GM10266 (cell line): ENCODE data around the gene SLC12A8.

Source experiments
- DNase-seq: peaks from one replicate; pipeline ENCODE4 v3.0.0; 2012; ENCODE audit errors: extremely low spot score
- TF ChIP-seq, protein P1 (sequence below): IDR thresholded peaks from 2 replicates; pipeline ENCODE4 v1.5.1; 2012; ENCODE audit warnings: mild to moderate bottlenecking, low read depth; ENCODE audit not compliant: control insufficient read depth, insufficient read depth; ENCODE audit errors: missing control alignments

The SLC12A8 gene

DNA sequence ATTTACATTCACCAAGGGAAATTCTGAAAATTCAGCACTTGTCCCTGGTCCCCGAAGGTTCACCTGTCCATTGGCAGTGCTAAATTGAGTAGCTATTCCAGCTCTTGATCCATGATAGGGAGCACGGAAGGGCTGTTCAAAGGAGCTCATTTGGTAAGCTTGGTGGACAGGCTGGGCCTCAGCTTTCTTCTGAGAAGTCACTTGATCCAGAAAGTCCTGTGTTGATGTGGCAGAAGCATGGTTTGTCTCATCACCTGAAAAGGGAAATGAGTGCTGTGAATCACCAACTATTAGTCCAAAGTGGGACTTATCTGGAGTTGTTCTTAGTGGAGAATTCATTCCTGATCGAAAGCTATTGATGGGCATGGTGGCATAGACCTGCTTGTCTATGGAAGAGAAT is 19.9 kb upstream of the SLC12A8 start:
- no peak for DNase-seq
- TF ChIP-seq, protein P1, sequence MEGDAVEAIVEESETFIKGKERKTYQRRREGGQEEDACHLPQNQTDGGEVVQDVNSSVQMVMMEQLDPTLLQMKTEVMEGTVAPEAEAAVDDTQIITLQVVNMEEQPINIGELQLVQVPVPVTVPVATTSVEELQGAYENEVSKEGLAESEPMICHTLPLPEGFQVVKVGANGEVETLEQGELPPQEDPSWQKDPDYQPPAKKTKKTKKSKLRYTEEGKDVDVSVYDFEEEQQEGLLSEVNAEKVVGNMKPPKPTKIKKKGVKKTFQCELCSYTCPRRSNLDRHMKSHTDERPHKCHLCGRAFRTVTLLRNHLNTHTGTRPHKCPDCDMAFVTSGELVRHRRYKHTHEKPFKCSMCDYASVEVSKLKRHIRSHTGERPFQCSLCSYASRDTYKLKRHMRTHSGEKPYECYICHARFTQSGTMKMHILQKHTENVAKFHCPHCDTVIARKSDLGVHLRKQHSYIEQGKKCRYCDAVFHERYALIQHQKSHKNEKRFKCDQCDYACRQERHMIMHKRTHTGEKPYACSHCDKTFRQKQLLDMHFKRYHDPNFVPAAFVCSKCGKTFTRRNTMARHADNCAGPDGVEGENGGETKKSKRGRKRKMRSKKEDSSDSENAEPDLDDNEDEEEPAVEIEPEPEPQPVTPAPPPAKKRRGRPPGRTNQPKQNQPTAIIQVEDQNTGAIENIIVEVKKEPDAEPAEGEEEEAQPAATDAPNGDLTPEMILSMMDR = no peak

DNA sequence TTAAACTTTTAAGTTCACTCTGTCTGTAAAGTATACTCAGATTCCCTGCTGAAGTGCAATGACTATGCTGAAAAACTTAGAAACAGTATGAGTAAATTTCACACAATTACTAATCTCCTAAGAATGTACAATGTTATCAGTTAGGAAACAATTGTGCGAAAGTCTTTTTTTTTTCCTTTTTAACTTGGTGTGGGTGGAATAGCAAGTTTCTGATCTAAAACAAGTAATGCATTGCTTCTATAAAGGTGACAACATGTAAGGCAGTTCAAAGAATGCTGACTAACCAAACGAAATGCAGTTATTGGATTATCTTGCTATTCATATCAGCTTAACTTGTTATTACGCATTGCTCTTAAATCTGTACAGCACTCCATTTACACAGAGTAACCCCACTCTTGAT is 19.3 kb upstream of the SLC12A8 start:
- DNase-seq = no peak
- TF ChIP-seq, protein P1 = no peak

DNA sequence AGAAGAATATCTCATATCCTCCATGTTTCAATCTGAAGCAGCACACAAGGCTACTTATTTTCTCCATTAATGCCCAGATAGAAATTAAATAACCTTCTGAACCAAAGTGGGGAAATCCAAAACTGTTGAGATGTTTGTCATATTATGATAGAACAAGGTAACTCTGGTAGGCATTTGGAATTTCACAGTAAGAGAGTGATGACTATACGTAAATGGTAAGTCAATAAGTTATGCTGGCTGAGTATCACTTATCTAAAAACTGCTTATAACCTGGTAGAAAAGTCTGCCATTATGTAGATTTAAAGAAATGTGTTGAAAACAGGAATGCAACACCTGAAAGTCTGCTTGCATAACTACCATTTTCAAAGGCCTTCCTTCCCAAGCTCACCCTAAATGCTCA is 17.2 kb upstream of the SLC12A8 start:
- TF ChIP-seq, protein P1 = no peak
- no peak for DNase-seq

DNA sequence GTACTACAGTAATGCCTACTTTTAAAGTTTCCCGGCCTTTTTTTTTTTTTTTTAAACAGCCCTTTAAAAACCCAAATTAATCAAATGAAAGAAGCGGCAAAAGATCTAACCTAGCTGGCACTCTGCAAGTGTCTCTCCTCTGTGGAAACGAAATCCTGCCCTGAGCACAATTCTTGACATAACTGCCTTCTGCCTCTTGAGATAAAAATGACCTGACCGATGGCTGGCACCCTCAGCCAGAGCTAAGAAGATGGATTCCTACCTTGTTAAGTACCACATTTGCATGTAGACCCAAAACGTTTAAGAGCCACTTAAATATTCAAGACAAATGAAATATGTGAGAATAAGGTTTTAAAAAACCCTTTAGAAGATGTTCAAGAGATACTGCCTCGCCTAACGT is 16.6 kb upstream of the SLC12A8 start:
- TF ChIP-seq, protein P1 = no peak
- DNase-seq = no peak

DNA sequence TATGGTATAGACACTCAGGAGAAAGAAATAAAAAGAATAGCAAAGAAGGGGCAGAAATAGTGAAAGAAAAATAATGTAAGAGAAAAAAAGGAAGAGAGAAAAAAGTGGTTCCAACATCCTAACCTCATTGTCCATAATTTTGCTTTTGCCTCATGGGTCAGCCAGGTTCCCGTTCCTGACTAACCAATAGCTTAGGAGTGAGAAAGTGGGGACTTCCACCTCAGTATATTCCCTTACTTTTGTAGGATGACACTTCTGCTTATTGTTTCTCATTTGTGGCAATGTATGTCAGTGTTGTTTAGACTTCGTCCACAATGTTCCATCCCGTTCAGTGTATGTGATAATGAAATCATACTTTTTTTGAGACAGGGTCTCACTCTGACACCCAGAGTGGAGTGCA is 9.3 kb upstream of the SLC12A8 start:
- no peak for DNase-seq
- TF ChIP-seq, protein P1 = no peak

DNA sequence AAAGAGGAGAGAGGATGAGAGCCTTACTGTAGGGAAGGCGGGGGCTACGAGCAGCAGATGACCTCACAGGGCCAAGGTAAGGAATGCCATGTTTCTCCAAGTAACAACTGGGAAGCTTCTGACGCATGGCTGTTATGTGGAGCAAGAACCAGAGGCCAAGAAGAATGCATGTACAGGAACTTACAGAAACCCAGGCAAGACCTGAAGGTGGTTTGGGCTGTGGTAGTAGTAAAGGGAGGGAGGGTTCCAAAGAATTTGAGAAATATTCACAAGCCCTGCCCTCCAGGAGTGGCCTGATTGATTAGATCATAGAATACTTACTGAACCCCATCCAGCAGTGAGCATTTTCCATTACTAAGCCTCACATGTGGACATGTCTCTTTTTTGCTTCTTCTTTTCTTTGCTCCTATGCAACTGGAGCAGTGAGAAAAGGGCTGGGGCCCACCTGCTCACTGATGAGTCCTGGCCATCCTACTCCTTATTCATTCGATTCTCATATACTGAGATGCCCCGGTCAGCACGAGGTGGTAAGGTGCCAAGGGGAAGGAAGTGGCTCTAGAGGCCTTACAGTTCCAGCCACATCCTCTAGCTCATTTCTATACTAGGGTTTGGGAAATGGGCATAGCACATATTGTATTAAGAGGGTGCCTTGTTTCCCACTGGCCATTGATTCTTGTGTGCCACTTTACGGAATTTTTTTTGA is 8.3 kb upstream of the SLC12A8 start:
- TF ChIP-seq, protein P1 = no peak
- no peak for DNase-seq

DNA sequence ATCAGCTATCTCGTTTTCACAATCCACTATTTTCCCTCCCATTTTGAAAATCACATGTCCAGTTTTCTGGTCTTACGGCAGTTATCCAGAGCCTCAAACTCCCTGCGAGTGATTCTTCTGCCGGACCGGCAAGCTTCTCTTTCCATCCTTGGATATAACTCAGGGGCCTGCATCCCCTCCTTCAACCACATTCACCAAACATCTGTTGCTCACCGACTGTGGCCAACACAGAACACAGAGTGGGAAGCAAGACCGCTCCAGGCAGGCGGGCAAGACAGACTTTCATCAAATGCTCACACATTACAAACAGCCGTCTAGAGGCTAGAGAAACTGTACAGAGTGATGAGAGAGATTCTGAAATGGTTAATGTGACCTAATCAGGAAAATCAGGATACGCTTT is 7.6 kb upstream of the SLC12A8 start:
- no peak for DNase-seq
- TF ChIP-seq, protein P1 = no peak
